ENCODE data around the gene GPSM3. TPM values are rescaled to one million over a fixed set of nuclear protein-coding genes. Genes with fewer than 3 reads are reported as not detected.
A peak's percentile ranks its signal among the peaks of the same experiment; 100 is the strongest.

Gene GPSM3
- total RNA-seq, 1 donor from 2014 or later, result 16.2 TPM

DNA sequence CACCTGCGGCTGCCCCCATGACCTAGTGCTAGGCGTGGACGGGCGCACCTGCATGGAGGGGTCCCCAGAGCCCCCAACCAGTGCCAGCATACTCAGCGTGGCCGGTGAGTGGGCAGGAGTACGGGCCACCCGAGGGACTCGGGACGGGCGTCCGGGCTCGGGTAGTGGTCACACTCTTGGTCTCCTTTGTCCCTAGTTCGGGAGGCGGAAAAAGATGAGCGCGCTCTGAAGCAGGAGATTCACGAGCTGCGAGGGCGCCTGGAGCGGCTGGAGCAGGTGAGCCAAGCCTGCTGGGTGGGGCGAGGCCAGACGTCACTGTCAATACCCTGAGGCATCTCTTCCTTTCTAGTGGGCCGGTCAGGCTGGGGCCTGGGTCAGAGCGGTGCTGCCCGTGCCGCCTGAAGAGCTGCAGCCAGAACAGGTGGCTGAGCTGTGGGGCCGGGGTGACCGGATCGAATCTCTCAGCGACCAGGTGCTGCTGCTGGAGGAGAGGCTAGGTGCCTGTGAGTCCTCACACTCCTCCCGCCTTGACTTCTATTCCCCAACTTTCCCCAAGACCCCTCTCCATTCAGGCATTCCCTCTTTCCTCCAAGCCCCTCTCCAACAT is 25.2 kb downstream of the GPSM3 start:
- Histone ChIP-seq H3K36me3 (peaks cover 0 to 61% of the 10 kb centered on the region in 2 donors), H3K4me1 (no peaks in the 10 kb centered on the region), H3K27me3 (no peaks in the 10 kb centered on the region), H3K4me3 (no peak overlapping the region), H3K9me3 (no peaks in the 10 kb centered on the region), H3K27ac (no peak overlapping the region)
- intact Hi-C loops (cut with DNase I), result no loop called here
- DNase-seq (ENCODE audit: extremely low spot score in 2 of 2), result no peak
- TF ChIP-seq POLR2AphosphoS5 (IDR thresholded peaks at IDR 0.05; ENCODE audit: insufficient read depth in 1 of 2, low read depth in 1 of 2) (no peak), POLR2A (IDR thresholded peaks at IDR 0.05) (no peak)

DNA sequence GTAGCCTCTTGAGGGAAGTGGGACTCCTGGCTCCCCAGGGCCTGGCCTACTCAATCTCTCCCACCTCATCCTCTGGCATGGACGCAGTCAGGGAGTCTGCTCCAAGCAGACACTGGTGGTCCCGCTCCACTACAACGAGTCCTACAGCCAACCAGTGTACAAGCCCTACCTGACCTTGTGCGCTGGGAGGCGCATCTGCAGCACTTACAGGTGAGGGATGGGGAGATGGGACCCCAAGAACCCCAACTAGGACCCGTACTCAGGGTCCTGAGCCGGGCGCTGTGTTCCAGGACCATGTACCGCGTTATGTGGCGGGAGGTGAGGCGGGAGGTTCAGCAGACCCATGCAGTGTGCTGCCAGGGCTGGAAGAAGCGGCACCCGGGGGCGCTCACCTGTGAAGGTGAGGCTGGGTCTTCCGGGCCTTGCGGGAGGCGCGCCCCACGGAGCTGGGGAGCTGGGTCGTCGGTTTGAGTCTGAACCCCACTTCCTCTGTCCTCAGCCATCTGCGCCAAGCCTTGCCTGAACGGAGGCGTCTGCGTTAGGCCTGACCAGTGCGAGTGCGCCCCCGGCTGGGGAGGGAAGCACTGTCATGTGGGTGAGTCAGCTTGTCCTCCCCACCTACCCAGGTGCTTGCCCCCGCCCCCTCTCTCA is 25.9 kb downstream of the GPSM3 start:
- intact Hi-C loops (cut with DNase I), result no loop called here
- peaks cover 0 to 61% of the 10 kb centered on the region in 2 donors for H3K36me3 ChIP-seq

DNA sequence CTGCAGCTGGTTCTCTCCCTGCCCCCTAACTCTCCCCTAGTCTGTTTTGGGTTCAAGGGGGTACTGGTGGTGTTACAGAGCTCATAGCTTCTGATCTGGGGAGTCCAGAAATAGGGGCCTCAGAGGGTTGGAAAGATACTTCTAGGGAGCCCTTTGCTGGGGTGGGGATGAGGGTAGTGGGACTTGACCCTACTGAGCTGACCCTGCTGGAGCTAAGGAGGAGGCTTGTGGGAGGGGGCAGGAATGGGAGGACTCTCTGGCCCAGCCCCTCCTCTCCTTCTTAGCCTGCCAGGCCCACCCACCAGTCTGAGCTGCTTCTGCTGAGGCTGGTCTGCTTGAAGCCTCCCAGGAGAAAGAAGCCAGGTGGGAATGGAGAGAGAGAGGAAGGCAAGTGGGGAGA is 28.1 kb downstream of the GPSM3 start, which contains the start of gene EGFL8:
EGFL8 (plus strand) TSS at position 301 of the 400 bp plus-strand sequence. CDS start 1,571 bp downstream, outside the sequence.
- H3K9me3 ChIP-seq, result no peaks in the 10 kb centered on the region
- no peak within 1 kb of the TSS for H3K4me3 ChIP-seq
- intact Hi-C loops (cut with DNase I), result no loop called here
- TF ChIP-seq, protein P1, sequence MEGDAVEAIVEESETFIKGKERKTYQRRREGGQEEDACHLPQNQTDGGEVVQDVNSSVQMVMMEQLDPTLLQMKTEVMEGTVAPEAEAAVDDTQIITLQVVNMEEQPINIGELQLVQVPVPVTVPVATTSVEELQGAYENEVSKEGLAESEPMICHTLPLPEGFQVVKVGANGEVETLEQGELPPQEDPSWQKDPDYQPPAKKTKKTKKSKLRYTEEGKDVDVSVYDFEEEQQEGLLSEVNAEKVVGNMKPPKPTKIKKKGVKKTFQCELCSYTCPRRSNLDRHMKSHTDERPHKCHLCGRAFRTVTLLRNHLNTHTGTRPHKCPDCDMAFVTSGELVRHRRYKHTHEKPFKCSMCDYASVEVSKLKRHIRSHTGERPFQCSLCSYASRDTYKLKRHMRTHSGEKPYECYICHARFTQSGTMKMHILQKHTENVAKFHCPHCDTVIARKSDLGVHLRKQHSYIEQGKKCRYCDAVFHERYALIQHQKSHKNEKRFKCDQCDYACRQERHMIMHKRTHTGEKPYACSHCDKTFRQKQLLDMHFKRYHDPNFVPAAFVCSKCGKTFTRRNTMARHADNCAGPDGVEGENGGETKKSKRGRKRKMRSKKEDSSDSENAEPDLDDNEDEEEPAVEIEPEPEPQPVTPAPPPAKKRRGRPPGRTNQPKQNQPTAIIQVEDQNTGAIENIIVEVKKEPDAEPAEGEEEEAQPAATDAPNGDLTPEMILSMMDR (IDR thresholded peaks at IDR 0.05), result no peak
- TF ChIP-seq POLR2AphosphoS5 (IDR thresholded peaks at IDR 0.05; ENCODE audit: insufficient read depth in 1 of 2, low read depth in 1 of 2), result no peak
- no peak for TF ChIP-seq POLR2A (IDR thresholded peaks at IDR 0.05)
- H3K27ac ChIP-seq, result peak within 1 kb of the TSS; percentile 39
- no peak for DNase-seq (ENCODE audit: extremely low spot score in 2 of 2)
- H3K36me3 ChIP-seq, result peaks cover 0 to 52% of the 10 kb centered on the region in 2 donors
- no peaks in the 10 kb centered on the region for H3K27me3 ChIP-seq
- no peaks in the 10 kb centered on the region for H3K4me1 ChIP-seq

More for the DNA sequence above, 25.9 kb downstream of the GPSM3 start:
- Histone ChIP-seq H3K9me3 (no peaks in the 10 kb centered on the region), H3K4me3 (no peak overlapping the region), H3K27me3 (no peaks in the 10 kb centered on the region), H3K27ac (no peak overlapping the region), H3K4me1 (no peaks in the 10 kb centered on the region)
- DNase-seq (ENCODE audit: extremely low spot score in 2 of 2), result no peak
- TF ChIP-seq POLR2AphosphoS5 (IDR thresholded peaks at IDR 0.05; ENCODE audit: insufficient read depth in 1 of 2, low read depth in 1 of 2) (no peak), POLR2A (IDR thresholded peaks at IDR 0.05) (no peak)
- TF ChIP-seq, protein P1 (IDR thresholded peaks at IDR 0.05), result no peak

DNA sequence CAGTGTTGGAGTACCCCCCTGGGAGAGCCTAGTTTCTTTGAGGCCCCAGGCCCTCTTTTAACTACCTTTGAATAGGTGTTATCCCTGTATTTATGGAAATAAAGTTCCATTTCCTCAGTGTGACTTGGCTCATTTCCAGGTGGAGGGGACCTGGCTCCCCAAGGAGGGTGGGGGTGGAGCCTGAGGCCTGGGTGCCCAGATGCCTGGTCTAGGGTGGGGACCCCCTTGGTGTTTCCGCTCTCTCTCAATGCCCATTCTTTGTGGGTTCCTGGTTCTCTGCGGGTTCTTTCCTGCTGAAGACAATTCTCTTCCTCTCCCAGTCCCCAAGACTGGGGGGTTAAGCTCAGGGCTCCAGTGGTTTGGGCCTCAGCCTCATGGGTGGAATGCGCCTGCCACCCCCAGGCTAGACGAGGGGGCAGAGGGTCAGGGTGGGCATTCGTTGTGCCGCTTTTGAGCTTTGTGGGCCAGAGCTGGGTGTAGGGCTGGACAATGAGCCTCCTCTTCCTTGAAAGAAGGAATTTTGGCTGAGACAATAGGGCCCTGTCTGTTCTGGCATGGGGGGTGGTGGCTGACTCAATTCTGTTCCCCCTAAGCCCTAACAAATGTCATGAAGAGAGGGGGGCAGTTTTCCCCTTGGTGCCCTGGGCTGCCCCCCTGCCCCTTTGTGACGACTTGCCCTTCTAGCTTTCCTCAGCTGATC is 28.7 kb downstream of the GPSM3 start:
- no peaks in the 10 kb centered on the region for H3K27me3 ChIP-seq
- H3K4me3 ChIP-seq, result no peak overlapping the region
- peak overlapping the region; percentile 0 for H3K27ac ChIP-seq
- TF ChIP-seq POLR2AphosphoS5 (IDR thresholded peaks at IDR 0.05; ENCODE audit: insufficient read depth in 1 of 2, low read depth in 1 of 2) (no peak), POLR2A (IDR thresholded peaks at IDR 0.05) (no peak)
- TF ChIP-seq, protein P1 (IDR thresholded peaks at IDR 0.05), result no peak
- no peak for DNase-seq (ENCODE audit: extremely low spot score in 2 of 2)
- H3K36me3 ChIP-seq, result peaks cover 0 to 54% of the 10 kb centered on the region in 2 donors
- H3K4me1 ChIP-seq, result no peaks in the 10 kb centered on the region
- intact Hi-C loops (cut with DNase I), result no loop called here
- no peaks in the 10 kb centered on the region for H3K9me3 ChIP-seq

DNA sequence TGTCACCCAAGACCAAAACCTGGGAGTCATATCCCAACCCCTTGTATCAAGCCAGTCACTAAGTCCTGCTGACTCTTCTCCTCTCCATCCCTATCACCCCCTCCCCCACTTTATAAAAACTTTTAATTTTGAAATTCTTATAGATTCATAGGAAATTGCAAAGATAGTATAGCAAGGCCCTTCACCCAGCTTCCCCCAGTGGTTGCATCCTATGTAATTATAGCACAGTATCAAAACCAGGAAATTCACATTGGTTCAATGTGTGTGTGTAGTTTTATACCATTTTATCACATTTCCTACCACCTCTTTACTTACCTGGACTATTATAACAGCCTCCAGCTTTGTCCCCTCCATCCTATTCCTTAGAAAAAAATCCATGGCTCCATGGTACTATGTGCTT is 34.4 kb downstream of the GPSM3 start:
- no peak overlapping the region for H3K27ac ChIP-seq

More for the DNA sequence above, 34.4 kb downstream of the GPSM3 start:
- DNase-seq (ENCODE audit: extremely low spot score in 2 of 2), result no peak
- H3K4me1 ChIP-seq, result peaks cover 22% of the 10 kb centered on the region
- H3K27me3 ChIP-seq, result no peaks in the 10 kb centered on the region
- H3K4me3 ChIP-seq, result no peak overlapping the region
- no peaks in the 10 kb centered on the region for H3K9me3 ChIP-seq
- intact Hi-C loops (cut with DNase I), result no loop called here
- H3K36me3 ChIP-seq, result peaks cover 0 to 50% of the 10 kb centered on the region in 2 donors
- TF ChIP-seq POLR2AphosphoS5 (IDR thresholded peaks at IDR 0.05; ENCODE audit: insufficient read depth in 1 of 2, low read depth in 1 of 2), result no peak
- no peak for TF ChIP-seq POLR2A (IDR thresholded peaks at IDR 0.05)
- TF ChIP-seq, protein P1 (IDR thresholded peaks at IDR 0.05), result no peak

All from vagina (tissue), 2 donors.